ENCODE results near the gene CEP95. TPM values are rescaled to one million over a fixed set of nuclear protein-coding genes. Genes with fewer than 3 reads are reported as not detected.

CEP95 gene
- total and polyA plus RNA-seq, 4 donors, result 57.7 to 83.8 (median 62.1) TPM

DNA sequence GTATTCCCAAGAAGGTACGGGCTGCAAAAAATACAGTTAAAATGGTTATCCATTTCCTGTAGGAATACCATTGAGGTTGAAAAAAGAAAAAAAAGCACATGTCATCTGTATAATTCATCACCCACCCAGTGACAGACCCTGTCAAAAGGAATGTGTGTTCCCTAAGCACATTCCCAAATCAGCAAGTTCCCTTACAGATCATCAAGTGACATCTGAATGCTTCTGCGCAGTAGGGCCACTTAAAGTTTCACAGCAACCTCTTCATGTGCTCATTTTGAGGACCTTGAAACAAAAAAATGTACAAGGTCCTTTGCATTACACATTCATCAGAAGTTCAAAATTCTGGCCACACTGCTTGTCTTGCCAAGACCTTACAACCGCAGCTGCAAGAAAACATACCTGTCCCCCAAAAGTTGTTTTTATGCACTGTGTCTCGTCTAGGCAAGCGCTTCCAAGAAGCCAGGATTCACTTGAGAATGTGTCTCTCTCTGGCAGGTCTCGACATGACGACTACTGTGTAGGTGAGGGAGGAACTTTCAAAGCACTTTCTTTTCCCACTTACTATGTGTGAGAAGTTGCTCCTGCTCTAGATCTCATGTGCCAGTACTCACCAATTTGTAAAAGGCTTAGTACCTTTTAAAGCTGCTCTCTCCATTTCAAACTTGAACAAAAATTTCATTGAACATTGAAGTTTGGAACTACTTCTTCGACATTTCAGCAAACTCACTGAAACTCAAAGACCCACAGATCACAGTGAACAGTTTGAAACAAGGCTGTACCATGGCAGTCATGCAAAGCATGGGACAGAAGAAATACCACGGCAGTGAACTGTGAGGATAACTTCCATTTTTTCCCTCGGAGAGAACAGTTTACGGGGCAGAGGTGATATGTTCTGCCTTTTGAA is 5.7 kb upstream of the CEP95 start:
- DNase-seq (ENCODE audit: low read depth in 4 of 6, low spot score in 6 of 6), result no peak
- H3K4me1 ChIP-seq (ENCODE audit: control insufficient read depth, insufficient read depth, low read length), result peaks cover 9% of the 10 kb centered on the region
- no peaks in the 10 kb centered on the region for H3K9me3 ChIP-seq (ENCODE audit: control insufficient read depth, insufficient read depth, low read length)
- peaks cover 37% of the 10 kb centered on the region for H3K36me3 ChIP-seq (ENCODE audit: control insufficient read depth, insufficient read depth, low read length)
- no peak overlapping the region for H3K27ac ChIP-seq (ENCODE audit: low read depth, low read length)
- no peaks in the 10 kb centered on the region for H3K27me3 ChIP-seq (ENCODE audit: control insufficient read depth, insufficient read depth, low read length)
- H3K4me3 ChIP-seq (ENCODE audit: low read depth, low read length), result no peak overlapping the region
- WGBS (ENCODE audit: insufficient coverage), result 100% methylated on average over 4 of the region's 11 CpGs

DNA sequence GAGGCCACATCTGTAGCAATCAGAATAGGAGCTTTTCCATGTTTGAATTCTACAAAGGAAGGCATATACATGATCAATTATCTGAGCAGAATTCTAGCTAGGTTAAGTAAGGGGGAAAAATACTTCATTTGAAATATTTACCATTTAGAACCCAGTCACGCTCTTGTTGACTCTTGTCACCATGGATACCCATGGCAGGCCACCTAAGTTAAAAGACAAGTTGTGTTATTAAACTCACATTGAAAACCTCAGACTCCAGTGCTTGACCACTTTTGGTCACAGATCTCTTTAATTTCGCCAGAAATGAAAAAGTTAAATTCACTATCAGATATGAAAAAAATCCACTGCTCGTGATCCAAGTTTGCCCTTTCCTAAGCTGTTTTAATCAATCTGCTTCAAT is 4.8 kb upstream of the CEP95 start:
- Histone ChIP-seq H3K9me3 (ENCODE audit: control insufficient read depth, insufficient read depth, low read length) (no peaks in the 10 kb centered on the region), H3K27ac (ENCODE audit: low read depth, low read length) (no peak overlapping the region), H3K27me3 (ENCODE audit: control insufficient read depth, insufficient read depth, low read length) (no peaks in the 10 kb centered on the region), H3K36me3 (ENCODE audit: control insufficient read depth, insufficient read depth, low read length) (peaks cover 37% of the 10 kb centered on the region), H3K4me3 (ENCODE audit: low read depth, low read length) (no peak overlapping the region), H3K4me1 (ENCODE audit: control insufficient read depth, insufficient read depth, low read length) (peaks cover 6% of the 10 kb centered on the region)
- 29% methylated on average over 1 of the region's 3 CpGs for WGBS (ENCODE audit: insufficient coverage)
- DNase-seq (ENCODE audit: low read depth in 4 of 6, low spot score in 6 of 6), result no peak

DNA sequence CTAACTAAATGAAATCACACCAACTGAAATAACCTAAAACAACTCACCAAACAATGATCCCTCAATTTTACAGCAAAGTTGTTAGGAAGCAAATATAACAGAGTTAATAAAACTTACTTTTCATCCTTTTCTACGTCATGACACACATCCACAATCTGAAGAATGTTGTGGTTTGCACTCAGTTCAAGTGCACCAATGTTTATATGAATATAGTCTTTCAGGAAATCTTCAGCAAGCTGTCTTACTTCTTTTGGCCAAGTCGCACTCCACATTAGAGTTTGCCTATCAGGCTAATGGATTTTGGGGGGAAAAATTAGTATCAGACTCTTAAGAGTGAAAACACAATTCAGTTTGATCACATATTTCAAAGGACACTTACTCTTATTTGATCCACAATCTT is 4.0 kb upstream of the CEP95 start:
- DNase-seq (ENCODE audit: low read depth in 4 of 6, low spot score in 6 of 6), result no peak
- H3K27ac ChIP-seq (ENCODE audit: low read depth, low read length), result no peak overlapping the region
- no peaks in the 10 kb centered on the region for H3K4me1 ChIP-seq (ENCODE audit: control insufficient read depth, insufficient read depth, low read length)

GRCh38 chr17:64503341-64503740 is 3.4 kb upstream of the CEP95 start:
- 87% methylated on average over 5 of the region's 5 CpGs for WGBS (ENCODE audit: insufficient coverage)
- H3K4me1 ChIP-seq (ENCODE audit: control insufficient read depth, insufficient read depth, low read length), result no peaks in the 10 kb centered on the region
- no peaks in the 10 kb centered on the region for H3K9me3 ChIP-seq (ENCODE audit: control insufficient read depth, insufficient read depth, low read length)
- no peak overlapping the region for H3K27ac ChIP-seq (ENCODE audit: low read depth, low read length)
- DNase-seq (ENCODE audit: low read depth in 4 of 6, low spot score in 6 of 6), result no peak
- peaks cover 37% of the 10 kb centered on the region for H3K36me3 ChIP-seq (ENCODE audit: control insufficient read depth, insufficient read depth, low read length)
- no peaks in the 10 kb centered on the region for H3K27me3 ChIP-seq (ENCODE audit: control insufficient read depth, insufficient read depth, low read length)
- H3K4me3 ChIP-seq (ENCODE audit: low read depth, low read length), result no peak overlapping the region

More for the DNA sequence above, 4.0 kb upstream of the CEP95 start:
- Histone ChIP-seq H3K27me3 (ENCODE audit: control insufficient read depth, insufficient read depth, low read length) (no peaks in the 10 kb centered on the region), H3K4me3 (ENCODE audit: low read depth, low read length) (no peak overlapping the region), H3K36me3 (ENCODE audit: control insufficient read depth, insufficient read depth, low read length) (peaks cover 37% of the 10 kb centered on the region), H3K9me3 (ENCODE audit: control insufficient read depth, insufficient read depth, low read length) (no peaks in the 10 kb centered on the region)
- WGBS (ENCODE audit: insufficient coverage), result no CpG with 5 or more reads among the region's 2 CpGs

GRCh38 chr17:64503821-64504768 is 2.7 kb upstream of the CEP95 start:
- Histone ChIP-seq H3K4me3 (ENCODE audit: low read depth, low read length) (peak overlapping the region; percentile 98), H3K27me3 (ENCODE audit: control insufficient read depth, insufficient read depth, low read length) (no peaks in the 10 kb centered on the region), H3K27ac (ENCODE audit: low read depth, low read length) (peak overlapping the region; percentile 100), H3K36me3 (ENCODE audit: control insufficient read depth, insufficient read depth, low read length) (peaks cover 38% of the 10 kb centered on the region), H3K9me3 (ENCODE audit: control insufficient read depth, insufficient read depth, low read length) (no peaks in the 10 kb centered on the region), H3K4me1 (ENCODE audit: control insufficient read depth, insufficient read depth, low read length) (peaks cover under 1% of the 10 kb centered on the region)
- 27% methylated on average over 4 of the region's 7 CpGs for WGBS (ENCODE audit: insufficient coverage)
- DNase-seq (ENCODE audit: low read depth in 4 of 6, low spot score in 6 of 6), result peak in 1 of 6 donors; percentile 9

- DNase-seq (ENCODE audit: low read depth in 4 of 6, low spot score in 6 of 6), result peak in 3 of 6 donors; percentile 18 to 69 (median 23)
- H3K4me3 ChIP-seq (ENCODE audit: low read depth, low read length), result peak overlapping the region; percentile 98
- peaks cover 43% of the 10 kb centered on the region for H3K36me3 ChIP-seq (ENCODE audit: control insufficient read depth, insufficient read depth, low read length)
- 0% methylated on average over 13 of the region's 13 CpGs for WGBS (ENCODE audit: insufficient coverage)
- H3K9me3 ChIP-seq (ENCODE audit: control insufficient read depth, insufficient read depth, low read length), result no peaks in the 10 kb centered on the region
- peaks cover 6% of the 10 kb centered on the region for H3K4me1 ChIP-seq (ENCODE audit: control insufficient read depth, insufficient read depth, low read length)
- H3K27ac ChIP-seq (ENCODE audit: low read depth, low read length), result peak overlapping the region; percentile 100
- H3K27me3 ChIP-seq (ENCODE audit: control insufficient read depth, insufficient read depth, low read length), result no peaks in the 10 kb centered on the region
Measured at GRCh38 chr17:64504769-64505339, 1.9 kb upstream of the CEP95 start.

DNA sequence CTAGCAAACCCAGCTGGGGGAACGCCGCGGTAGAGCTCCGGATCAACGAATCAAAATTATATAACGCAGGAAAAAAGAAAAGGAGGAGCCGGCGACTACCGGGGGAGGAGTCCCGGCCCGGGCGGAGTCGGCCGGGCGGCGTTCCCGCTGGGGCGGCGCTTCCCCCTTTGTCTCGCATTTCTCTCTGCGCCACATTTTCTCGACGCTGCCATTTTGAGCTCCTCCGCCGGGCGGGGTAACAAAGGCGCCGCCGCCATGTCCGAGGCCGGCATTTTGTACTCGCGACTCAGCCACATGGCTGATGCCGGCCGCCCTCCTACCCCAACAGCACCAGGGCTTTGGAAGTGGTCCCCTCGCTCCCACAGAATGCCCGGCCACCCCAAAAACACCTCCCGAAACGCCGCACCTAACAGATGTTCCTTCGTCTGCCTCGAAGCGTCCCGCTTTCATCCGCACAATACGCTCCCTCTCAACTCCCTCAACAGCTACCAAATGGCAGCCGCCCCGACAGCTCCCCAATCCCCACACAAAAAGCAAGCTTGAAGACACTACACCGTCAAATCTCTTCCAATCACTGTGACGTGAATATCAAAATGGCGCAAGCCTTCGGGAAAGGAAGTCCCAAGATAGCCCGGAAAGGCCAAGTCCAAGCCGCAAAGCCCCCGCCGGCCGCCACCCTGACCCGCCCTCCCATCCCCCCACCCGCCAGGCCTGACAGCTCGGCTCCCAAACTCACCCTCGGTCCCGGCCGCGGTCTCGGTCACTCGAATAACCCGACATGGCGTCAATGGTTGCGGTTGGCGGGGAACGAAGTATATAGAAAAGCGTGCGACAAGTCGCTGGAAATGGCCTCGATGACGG is 1.2 kb upstream of the CEP95 start:
- peaks cover 41% of the 10 kb centered on the region for H3K36me3 ChIP-seq (ENCODE audit: control insufficient read depth, insufficient read depth, low read length)
- DNase-seq (ENCODE audit: low read depth in 4 of 6, low spot score in 6 of 6), result peak; percentile 74 to 97 (median 88)
- H3K4me1 ChIP-seq (ENCODE audit: control insufficient read depth, insufficient read depth, low read length), result peaks cover 6% of the 10 kb centered on the region
- peak overlapping the region; percentile 100 for H3K27ac ChIP-seq (ENCODE audit: low read depth, low read length)
- no peaks in the 10 kb centered on the region for H3K9me3 ChIP-seq (ENCODE audit: control insufficient read depth, insufficient read depth, low read length)
- peak overlapping the region; percentile 98 for H3K4me3 ChIP-seq (ENCODE audit: low read depth, low read length)
- no peaks in the 10 kb centered on the region for H3K27me3 ChIP-seq (ENCODE audit: control insufficient read depth, insufficient read depth, low read length)
- under 1% methylated on average over 69 of the region's 76 CpGs for WGBS (ENCODE audit: insufficient coverage)

DNA sequence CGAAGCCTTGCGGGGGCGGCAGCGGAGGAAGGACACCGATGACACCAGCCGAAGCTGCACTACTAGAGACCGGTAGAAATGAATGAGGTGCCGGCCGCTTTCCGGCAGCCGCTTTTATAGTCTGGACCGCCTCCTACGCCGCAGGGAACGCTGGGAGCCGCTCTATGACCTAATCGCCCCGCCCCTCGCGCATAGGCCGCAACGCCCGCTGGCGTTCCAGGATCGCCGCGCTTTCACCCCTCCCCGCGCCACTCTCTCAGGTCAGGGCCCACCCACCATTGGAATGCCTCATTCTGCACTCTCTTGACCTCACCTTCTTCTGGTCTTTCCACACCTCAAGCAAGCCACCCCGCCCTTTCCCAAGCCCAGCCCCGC is 589 bp upstream of the CEP95 start, which contains the start of gene DDX5:
TSS of gene DDX5 (minus strand) at position 89 of the 375 bp plus-strand sequence. CDS start 170 bp downstream, outside the sequence.
- Histone ChIP-seq H3K27ac (ENCODE audit: low read depth, low read length) (peak within 1 kb of the TSS; percentile 100), H3K9me3 (ENCODE audit: control insufficient read depth, insufficient read depth, low read length) (no peaks in the 10 kb centered on the region), H3K36me3 (ENCODE audit: control insufficient read depth, insufficient read depth, low read length) (peaks cover 39% of the 10 kb centered on the region), H3K27me3 (ENCODE audit: control insufficient read depth, insufficient read depth, low read length) (no peaks in the 10 kb centered on the region), H3K4me1 (ENCODE audit: control insufficient read depth, insufficient read depth, low read length) (peaks cover 6% of the 10 kb centered on the region), H3K4me3 (ENCODE audit: low read depth, low read length) (peak within 1 kb of the TSS; percentile 98)
- WGBS (ENCODE audit: insufficient coverage), result under 1% methylated on average over 30 of the region's 31 CpGs
- peak; percentile 88 to 99 (median 94) for DNase-seq (ENCODE audit: low read depth in 4 of 6, low spot score in 6 of 6)
